Fibroblast of the conjunctiva (primary cell): ENCODE results near the gene CAPRIN1.

Source experiments
- DNase-seq: peaks from one replicate; pipeline ENCODE4 v3.0.0-alpha.2; 2010; ENCODE audit warnings: low read depth

Gene CAPRIN1, protein sequence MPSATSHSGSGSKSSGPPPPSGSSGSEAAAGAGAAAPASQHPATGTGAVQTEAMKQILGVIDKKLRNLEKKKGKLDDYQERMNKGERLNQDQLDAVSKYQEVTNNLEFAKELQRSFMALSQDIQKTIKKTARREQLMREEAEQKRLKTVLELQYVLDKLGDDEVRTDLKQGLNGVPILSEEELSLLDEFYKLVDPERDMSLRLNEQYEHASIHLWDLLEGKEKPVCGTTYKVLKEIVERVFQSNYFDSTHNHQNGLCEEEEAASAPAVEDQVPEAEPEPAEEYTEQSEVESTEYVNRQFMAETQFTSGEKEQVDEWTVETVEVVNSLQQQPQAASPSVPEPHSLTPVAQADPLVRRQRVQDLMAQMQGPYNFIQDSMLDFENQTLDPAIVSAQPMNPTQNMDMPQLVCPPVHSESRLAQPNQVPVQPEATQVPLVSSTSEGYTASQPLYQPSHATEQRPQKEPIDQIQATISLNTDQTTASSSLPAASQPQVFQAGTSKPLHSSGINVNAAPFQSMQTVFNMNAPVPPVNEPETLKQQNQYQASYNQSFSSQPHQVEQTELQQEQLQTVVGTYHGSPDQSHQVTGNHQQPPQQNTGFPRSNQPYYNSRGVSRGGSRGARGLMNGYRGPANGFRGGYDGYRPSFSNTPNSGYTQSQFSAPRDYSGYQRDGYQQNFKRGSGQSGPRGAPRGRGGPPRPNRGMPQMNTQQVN

GRCh38 chr11:34051349-34052035 is at the start of gene CAPRIN1:
Gene CAPRIN1 (plus strand): TSS chr11:34051731. CDS start chr11:34052421, 690 bp downstream.
- peak; percentile 77 for DNase-seq

DNA sequence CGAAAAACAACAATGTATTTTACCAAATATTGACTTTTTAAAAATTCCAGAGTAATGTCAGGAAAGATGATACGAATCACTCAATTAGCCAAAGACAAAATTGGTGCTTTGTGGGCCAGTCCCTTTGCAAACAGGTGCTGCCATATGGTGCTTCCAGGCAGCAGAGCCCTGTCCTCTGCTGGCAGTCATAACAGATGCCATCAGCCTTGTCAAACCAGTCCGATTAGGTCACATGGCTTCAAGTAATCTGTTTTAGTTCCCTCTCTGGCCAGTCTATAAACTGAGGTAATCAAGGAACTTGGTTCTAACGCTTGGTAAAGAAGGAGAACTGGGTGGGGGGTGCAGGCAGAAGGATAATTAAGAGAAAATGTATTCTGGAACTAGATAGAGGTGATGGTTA is 49.1 kb upstream of the CAPRIN1 start:
- no peak for DNase-seq

DNA sequence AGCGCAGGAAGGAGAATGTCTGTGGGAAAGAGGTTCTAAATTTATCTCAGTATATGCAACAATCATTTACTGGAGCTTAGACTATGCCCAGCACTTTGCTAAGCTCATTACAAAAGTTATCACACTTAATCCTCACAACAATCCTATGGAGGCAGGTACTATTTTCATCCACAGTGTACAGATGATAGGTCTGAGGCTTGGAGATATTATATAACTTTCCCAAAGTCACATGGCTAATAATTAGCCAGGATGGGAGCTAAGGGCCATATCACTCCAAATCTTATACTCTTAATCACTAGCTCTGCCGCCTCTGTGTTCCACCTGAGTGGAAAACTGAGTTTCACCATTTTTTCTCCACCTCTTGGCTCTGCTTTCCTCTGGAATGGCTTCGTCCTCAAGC is 47.3 kb upstream of the CAPRIN1 start:
- no peak for DNase-seq

DNA sequence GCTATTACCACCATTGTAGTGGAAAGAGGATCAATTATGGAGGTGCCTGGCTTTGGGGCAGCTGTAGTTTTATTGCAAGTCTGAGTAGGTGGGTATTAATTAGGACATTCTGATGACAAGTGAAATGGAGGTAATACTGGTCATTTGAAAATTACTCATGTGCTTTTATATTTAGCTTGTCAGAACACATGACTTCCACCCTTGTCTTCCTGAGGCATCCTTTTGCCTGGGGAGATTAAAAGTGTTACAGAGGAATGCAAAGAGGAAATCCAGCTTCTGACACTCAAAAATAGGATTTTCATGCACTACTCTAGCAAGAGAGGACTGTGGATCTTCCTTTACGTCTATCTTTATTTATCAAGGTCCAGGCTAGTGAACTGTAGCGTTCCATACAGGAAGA is 44.7 kb upstream of the CAPRIN1 start:
- no peak for DNase-seq

DNA sequence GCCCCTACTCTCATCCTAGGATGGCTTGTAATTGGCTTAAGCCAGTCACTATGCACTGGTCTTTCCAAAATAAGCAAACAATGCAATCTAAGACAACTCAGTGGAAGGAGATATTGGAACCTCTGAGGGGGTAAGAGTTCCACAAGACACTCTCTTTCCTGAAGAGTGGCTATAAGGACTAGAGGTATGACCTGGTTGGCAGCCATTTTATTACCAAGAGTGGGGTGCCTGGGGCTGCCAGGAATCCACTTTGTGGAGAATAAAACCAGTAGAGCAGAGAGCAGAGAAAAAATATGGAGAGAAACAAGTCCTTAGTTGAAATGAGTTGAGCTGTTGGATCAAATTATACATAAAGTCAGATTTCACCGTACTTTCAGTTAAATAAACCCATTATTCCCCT is 38.8 kb upstream of the CAPRIN1 start:
- DNase-seq = no peak

DNA sequence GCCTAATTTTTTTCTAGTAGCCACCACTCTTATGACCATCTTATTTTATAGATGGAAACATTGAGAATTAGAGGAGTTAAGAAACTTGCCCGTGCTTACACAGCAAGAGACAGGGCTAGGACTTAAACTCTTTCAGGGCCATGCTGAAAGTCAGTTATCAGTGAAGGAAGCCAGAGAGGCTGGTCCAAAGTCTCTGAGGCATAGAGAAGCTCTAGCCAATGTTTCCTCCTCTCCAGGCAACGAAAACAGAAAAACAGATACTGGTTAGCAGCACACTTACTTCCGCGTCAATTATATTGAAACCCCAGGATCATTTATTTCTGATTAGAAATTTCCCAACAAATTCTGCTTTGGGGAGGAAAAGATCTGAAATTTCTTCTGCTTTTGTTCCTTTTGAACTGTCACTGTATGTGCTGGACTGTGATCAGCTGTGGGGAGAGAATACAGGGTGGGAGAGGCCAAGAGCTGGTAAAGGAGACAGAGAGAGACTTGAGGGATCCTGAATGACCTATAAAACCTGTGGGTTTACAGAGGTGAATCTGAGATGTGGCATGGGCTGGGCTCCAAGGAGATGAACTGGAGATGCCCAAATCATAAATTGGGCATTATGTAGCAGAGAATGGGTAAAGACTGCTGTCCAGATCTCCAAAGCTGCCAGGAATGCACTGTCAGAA is 37.5 kb upstream of the CAPRIN1 start:
- DNase-seq = no peak

DNA sequence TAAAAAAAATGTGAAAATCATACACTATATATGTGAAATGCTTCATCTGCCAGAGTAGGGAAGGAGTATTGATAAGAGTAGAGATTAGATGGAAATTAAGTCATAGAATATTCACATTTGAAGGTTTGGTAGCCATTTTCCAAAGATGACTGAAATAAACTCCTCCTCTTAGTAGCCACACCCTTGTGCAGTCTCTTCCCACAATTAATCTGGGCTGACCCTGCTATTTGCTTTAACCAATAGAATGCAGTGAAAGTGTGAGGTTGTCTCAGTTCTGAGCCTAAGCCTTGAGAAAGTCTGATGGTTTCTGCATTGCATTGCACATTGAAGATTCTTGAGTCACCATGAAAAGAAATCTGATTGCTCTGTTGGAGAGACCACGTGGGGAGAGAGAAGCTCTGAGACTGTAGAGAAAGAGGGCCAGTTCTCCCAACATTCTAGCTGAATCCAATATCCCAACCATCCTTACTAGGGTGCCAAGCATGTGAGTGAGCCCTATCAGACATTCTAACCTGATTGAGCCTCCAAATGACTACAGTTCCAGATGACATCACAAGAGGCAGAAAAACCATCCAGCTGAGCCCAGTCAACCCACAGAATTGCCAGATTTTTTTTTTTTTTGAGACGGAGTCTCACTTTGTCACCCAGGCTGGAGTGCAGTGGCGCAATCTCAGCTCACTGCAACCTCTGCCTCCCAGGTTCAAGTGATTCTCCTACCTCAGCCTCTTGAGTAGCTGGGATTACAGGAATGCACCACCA is 29.4 kb upstream of the CAPRIN1 start:
- no peak for DNase-seq

GRCh38 chr11:34026432-34026831 is 25.1 kb upstream of the CAPRIN1 start:
- no peak for DNase-seq

DNA sequence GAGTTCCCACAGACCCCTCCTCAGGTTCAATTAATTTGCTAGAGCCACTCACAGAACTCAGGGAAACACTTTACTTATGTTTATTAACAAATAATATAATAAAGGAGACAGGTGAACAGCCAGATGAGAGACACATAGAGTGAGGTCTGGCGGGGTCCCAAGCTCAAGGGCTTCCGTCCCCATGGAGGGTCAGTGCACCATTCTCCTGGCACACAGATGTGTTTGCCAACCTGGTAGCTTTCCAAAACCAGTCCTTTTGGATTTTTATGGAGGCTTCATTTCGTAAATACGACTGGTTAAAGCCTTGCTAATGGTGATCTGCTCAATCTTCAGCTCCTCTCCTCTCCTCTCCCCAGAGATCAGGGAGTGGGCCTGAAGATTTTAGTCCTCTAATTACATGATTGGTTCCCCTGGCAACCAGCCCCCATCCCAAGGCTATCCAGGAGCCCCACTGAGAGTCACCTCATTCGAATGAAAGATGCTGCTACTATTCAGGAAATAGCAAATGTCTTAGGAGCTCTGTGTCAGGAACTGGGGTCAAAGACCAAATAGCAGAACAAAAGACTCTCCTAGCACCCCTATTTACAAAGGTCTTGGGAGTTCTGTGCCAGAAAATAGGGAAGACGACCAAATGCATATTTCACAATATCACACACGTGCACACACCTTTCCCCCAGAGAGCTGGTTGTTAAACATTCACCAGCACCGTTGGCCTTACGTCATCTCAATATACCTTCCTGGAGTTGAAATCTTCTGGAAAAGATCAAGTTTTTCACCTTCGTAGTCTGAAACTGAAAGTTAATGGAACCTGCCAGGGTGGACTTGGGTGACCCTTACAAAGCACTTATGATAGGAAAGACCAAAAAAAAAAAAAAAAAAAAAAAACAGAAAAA is 23.8 kb upstream of the CAPRIN1 start:
- DNase-seq = no peak

DNA sequence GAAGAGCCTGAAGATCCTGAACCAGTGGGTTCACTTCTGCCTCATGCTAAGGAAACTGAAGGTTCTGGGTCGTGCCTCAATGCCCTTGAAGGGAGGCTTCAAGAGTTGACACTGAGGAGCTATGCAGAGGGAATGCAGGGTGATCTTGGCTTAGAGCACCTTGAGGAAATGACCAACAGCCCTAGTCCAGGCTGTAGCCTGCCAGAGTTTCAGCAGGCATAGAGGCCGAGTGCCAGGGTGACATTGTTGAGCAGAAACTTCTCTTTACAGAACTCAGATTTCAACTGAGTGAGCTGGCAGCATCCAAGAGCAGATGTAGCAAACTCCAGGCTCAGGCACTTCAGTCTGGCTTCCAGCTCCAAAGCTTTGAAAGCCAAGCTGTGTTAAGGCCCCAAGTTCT is 23.1 kb upstream of the CAPRIN1 start:
- DNase-seq = no peak

DNA sequence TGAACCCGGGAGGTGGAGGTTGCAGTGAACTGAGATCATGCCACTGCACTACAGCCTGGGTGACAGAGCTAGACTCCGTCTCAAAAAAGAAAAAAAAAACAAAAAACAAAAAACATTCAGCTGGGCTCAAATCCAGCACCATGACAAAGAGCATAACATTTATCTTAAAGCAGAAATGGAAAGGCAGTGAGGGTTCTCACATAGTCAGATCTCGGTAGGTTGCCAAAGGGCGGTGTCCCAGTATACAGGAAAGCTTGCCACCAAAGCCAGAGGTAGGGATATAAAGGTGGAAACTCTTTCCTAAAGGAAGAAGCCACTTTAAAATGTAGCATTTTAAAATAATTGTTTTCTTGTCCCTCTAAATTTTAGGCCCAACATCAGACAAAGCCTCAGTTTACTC is 22.4 kb upstream of the CAPRIN1 start:
- DNase-seq = no peak

DNA sequence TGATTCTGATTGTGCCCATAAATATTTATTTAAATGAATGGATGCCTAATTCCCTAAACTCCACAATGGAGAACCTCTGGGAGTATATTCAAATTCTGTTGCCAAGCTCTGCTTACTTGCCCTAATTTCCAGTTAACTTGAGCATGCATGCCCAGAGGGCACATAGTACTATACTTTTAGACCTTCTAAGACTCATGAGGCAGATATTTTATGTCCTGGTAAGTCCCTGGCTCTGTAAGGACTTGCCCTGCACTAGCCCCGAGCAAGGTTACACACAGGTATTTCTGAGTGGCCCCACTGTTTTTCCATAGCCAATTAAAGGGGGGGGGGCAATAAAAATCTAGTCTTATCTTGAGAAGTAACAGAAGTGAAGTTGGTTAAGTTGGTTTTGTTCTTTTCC is 21.1 kb upstream of the CAPRIN1 start:
- DNase-seq = no peak

- DNase-seq = no peak
Observed at GRCh38 chr11:34033399-34033798, 18.1 kb upstream of the CAPRIN1 start.

DNA sequence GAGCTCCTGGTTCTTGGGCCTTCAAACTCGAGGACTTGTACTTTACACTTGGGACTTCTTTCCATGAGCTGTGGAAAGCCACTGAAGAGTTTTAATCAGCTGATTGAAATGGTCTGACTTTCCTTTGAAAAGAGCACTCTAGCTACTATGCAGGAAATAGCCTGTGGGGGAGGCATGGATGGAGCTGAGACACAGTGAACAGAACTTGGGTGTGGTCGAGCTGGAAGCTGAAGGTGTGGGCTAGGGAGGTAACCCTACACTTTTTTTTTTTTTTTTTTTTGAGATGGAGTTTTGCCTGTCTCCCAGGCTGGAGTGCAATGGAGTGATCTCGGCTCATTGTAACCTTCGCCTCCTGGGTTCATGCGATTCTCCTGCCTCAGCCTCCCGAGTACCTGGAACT is 17.5 kb upstream of the CAPRIN1 start:
- DNase-seq = no peak

DNA sequence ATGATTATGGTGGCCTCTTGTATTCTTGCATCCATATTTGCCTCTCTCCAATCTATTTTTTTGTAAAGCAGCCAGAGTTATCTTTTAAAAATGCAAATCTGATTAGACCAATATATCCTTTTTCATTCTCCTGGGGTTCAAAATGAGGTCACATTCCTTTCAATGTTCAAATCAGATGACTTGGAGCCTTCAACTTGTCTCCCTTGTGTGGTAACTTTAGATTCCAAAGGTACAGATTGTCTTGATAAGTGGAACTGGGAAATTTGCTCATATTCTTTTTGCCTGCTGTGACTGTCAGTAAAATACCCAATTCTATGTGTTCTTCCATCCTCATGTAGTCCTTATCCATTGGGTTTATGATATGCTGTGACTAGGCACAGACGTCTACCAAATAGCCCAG is 15.1 kb upstream of the CAPRIN1 start:
- DNase-seq = no peak

DNA sequence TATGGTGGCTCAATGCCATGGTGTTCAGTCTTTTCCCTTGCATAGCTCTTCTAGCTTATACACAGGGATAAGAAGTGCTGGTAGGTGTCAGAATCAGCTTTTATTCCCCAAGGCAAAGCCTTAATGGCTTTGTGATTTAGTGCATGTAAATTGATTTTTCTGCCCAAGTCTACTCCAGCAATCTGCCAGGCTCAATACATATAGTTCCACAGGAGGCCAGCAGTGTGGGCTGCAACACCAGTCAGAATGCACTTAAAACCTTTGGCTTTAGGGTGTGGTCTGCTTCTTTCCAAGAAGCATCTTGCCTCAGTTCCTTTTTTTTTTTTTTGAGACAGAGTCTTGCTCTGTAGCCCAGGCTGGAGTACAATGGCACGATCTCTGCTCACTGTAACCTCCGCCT is 14.5 kb upstream of the CAPRIN1 start:
- no peak for DNase-seq

- DNase-seq = no peak
Observed at GRCh38 chr11:34040571-34040970, 11.0 kb upstream of the CAPRIN1 start.

DNA sequence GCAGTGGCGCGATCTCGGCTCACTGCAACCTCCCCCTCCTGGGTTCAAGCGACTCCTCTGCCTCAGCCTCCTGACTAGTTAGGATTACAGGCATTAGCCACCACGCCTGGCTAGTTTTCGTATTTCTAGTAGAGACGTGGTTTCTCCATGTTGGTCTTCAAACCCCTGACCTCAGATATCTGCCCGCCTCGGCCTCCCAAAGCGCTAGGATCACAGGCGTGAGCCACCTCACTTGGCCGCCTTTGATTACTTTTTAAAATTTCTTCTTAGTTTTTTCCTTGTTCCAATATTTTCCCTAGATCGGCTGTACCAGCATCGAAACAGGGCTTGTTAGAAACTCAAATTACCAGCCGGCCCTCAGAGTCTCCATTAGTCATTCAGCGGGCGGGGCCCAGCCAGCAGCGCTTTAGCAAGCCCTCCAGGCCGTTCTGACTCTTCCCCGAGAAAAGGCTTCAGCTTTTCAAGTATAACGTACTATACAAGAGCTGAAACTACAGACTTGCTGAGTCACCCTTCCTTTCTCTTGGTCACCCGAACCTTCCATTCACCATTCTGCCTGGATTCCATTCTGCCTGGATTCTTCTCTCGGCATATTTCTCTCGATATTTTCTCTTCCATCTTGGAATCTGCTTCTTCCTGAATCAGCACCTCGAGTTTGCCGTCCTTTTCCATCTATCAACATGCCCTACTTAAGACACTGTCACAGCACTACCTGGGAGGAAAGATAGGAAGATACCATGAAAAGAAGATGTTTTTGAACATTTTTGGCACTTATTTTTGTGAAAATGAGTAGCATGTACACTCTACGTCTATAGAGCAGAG is 6.7 kb upstream of the CAPRIN1 start:
- peak; percentile 74 for DNase-seq

DNA sequence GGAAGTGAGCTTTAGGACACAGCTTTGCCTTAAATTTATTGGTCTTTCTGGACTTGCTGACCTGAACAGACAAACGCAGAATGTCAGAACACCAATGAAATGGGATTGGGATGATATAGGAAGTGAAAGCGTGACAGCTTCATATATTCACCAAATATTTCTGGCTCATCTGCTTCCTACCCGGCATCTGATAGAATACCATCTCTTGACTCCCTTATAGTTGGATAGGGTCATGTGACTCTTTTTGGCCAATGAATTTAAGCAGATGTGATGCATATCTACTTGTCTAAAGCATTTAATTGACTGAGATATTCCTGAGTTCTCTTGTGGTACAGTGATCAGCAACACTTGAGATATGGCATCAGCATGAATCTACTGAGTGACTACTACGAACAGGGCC is 2.5 kb upstream of the CAPRIN1 start:
- no peak for DNase-seq
